H1 (cell line): ENCODE measurements around the gene NOC3L.
A peak's percentile ranks its signal among the peaks of the same experiment; 100 is the strongest.

Experiments
- CBX8 ChIP-seq: fragments of 300-800, 300-1000 bp; sonication (generic); IDR thresholded peaks from 2 replicates; pipeline ENCODE4 v1.7.1; 2016; ENCODE audit warnings: low read depth, low read length, borderline replicate concordance
- CTCF ChIP-seq, 3 experiments: IDR thresholded peaks; 1 replicate in 2 of 3; 2 replicates in 1 of 3; pipeline versions ENCODE4 v1.5.1 to v1.6.1; 2011; ENCODE audit warnings: low read length in 3 of 3, mild to moderate bottlenecking in 3 of 3, inconsistent platforms in 2 of 3, low read depth in 1 of 3, moderate library complexity in 1 of 3; ENCODE audit not compliant: insufficient read depth in 1 of 3; ENCODE audit errors: control extremely low read depth in 1 of 3
- KDM5A ChIP-seq: fragments of 200-600 bp; IDR thresholded peaks from 2 replicates; pipeline ENCODE4 v1.7.1; 2012; ENCODE audit warnings: mild to moderate bottlenecking, low read length, inconsistent platforms, mixed read lengths
- NANOG ChIP-seq: IDR thresholded peaks from 2 replicates; pipeline ENCODE4 v1.6.1; 2011; ENCODE audit warnings: low read length, low read depth, mild to moderate bottlenecking, inconsistent platforms; ENCODE audit not compliant: insufficient read depth, poor library complexity, severe bottlenecking
- RBBP5 ChIP-seq: IDR thresholded peaks from 2 replicates; pipeline ENCODE4 v1.7.1; 2012; ENCODE audit warnings: low read depth, mild to moderate bottlenecking, inconsistent platforms, low read length, moderate library complexity, borderline replicate concordance
- RFX5 ChIP-seq: IDR thresholded peaks from 2 replicates; pipeline ENCODE4 v1.6.1; 2011; ENCODE audit warnings: low read depth, low read length, improper control_type of control experiment, borderline replicate concordance
- TAF1 ChIP-seq: IDR thresholded peaks from 2 replicates; pipeline ENCODE4 v1.6.1; 2011; ENCODE audit warnings: mild to moderate bottlenecking, low read depth, low read length
- YY1 ChIP-seq: IDR thresholded peaks from 2 replicates; pipeline ENCODE4 v1.6.1; 2011; ENCODE audit warnings: low read depth, mild to moderate bottlenecking, low read length

DNA sequence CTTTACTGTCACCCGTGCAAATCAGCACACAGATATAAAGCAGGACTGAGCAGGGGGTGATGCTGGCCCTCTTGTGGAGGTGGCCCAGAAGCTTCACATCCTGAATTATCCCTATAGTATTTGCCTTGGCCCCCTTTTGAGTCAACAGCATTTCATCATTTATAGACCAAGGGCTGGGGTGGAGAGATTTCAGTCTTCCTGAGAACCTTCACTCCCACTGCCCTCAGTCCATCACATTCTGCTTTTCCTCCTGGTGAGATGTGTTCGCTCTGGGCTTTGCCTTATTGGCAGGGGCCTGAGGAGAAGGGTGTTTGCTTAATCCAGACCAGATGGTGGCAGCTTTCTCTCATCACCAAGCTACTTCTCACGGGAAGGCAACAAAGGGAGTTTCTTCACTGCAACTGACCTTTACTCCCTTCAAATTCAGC lies 47.7 kb downstream of the NOC3L start:
- no peak for TF ChIP-seq KDM5A
- TF ChIP-seq TAF1 = no peak
- no peak for TF ChIP-seq NANOG
- TF ChIP-seq YY1 = no peak
- no peak for TF ChIP-seq CBX8
- TF ChIP-seq RBBP5 = no peak
- no peak for TF ChIP-seq RFX5
- TF ChIP-seq CTCF (IDR thresholded peaks at IDR 0.05; ENCODE audit: control extremely low read depth in 1 of 3, insufficient read depth in 1 of 3, low read depth in 1 of 3, low read length in 3 of 3) = peak in 1 of 3 experiments; percentile 5; a peak in 1 of 4 replicates
